Measurements from ENCODE around the gene NEUROG3. TPM values are rescaled to one million over a fixed set of nuclear protein-coding genes. Genes with fewer than 3 reads are reported as not detected.

NEUROG3 gene
- total RNA-seq, 1 donor from 2014 or later: 0.91 TPM

DNA sequence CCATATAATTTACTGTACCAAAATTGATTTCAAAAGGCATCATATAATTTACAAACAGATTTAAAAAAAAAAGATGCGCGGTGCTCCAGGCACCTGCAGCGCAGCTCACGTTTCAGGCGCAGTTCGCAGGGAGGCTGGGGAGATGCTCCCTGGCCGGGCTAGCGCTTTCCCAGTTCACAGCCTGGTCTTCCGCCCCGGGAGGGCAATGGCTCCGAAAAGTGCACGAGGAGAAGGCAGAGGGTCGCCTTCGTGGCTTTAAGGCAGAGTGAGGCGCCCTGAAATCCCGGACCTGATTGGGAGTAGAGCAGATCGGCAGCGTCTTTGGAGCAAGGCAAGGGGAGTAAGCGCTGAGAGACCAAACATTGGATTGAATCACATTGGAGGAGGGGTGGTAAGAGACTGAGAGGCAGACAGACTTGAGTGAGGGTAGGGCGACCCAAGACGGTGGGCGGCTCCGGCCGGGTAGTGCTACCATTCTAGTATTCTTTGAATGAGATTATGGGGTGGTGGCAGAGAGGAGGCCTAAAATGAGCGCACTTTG, 1.5 kb downstream of the NEUROG3 start:
- TF ChIP-seq, protein P1, sequence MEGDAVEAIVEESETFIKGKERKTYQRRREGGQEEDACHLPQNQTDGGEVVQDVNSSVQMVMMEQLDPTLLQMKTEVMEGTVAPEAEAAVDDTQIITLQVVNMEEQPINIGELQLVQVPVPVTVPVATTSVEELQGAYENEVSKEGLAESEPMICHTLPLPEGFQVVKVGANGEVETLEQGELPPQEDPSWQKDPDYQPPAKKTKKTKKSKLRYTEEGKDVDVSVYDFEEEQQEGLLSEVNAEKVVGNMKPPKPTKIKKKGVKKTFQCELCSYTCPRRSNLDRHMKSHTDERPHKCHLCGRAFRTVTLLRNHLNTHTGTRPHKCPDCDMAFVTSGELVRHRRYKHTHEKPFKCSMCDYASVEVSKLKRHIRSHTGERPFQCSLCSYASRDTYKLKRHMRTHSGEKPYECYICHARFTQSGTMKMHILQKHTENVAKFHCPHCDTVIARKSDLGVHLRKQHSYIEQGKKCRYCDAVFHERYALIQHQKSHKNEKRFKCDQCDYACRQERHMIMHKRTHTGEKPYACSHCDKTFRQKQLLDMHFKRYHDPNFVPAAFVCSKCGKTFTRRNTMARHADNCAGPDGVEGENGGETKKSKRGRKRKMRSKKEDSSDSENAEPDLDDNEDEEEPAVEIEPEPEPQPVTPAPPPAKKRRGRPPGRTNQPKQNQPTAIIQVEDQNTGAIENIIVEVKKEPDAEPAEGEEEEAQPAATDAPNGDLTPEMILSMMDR (conservative IDR thresholded peaks at IDR 0.05): no peak
- no peak for DNase-seq (ENCODE audit: low read depth, low spot score)
- peaks cover 37% of the 10 kb centered on the region for H3K4me1 Mint-ChIP-seq
- H3K9me3 Mint-ChIP-seq: no peaks in the 10 kb centered on the region
- H3K27ac Mint-ChIP-seq (ENCODE audit: unreplicated experiment): no peak overlapping the region
- H3K4me3 Mint-ChIP-seq: peak overlapping the region; percentile 18
- H3K27me3 Mint-ChIP-seq (ENCODE audit: low read depth): peaks cover 98% of the 10 kb centered on the region
- no peaks in the 10 kb centered on the region for H3K36me3 Mint-ChIP-seq (ENCODE audit: low read depth)

DNA sequence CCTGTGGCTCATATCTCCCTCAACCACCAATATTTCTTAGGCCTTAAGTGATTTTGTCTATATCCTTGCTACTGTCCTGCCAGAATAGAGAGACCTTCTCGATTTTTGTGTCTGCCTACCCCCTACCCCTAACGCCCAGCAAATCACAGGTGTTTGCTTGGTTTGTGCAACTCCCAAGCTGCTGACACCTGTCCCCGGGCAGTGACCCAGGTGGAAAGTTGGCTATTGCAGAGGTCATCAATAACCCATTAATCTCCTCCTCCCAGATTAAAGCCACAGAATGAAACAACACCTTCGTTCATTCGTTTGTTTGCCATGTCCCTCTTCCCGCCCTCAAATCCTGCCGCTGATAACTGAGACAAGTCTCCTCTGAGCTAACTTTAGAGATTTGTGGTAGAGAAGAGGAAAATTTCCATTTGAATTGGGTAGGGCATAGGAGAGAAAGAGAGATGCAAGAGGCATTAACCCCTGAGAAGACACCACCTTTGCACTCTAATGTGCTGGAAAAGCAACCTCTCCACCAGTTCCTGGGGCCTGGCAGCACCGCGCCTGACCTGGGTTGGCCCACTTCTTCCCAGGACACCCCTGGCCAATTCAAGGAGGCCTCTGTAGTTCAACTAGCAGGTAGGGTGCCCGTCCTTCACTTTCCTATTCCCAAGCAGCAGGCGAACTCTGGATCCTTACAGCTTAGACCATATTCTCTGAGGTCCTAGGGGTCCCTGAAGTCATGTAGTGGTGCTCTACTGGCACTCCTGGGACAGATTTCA, 3.0 kb downstream of the NEUROG3 start:
- no peak for DNase-seq (ENCODE audit: low read depth, low spot score)
- Mint-ChIP-seq H3K4me3 (peak overlapping the region; percentile 56), H3K9me3 (no peaks in the 10 kb centered on the region), H3K27me3 (ENCODE audit: low read depth) (peaks cover 98% of the 10 kb centered on the region), H3K27ac (ENCODE audit: unreplicated experiment) (no peak overlapping the region), H3K4me1 (peaks cover 37% of the 10 kb centered on the region), H3K36me3 (ENCODE audit: low read depth) (no peaks in the 10 kb centered on the region)
- TF ChIP-seq, protein P1 (conservative IDR thresholded peaks at IDR 0.05): no peak

GRCh38 chr10:69569396-69569934, 3.8 kb downstream of the NEUROG3 start:
- TF ChIP-seq, protein P1 (conservative IDR thresholded peaks at IDR 0.05): no peak
- peaks cover 98% of the 10 kb centered on the region for H3K27me3 Mint-ChIP-seq (ENCODE audit: low read depth)
- no peaks in the 10 kb centered on the region for H3K9me3 Mint-ChIP-seq
- H3K36me3 Mint-ChIP-seq (ENCODE audit: low read depth): no peaks in the 10 kb centered on the region
- H3K4me1 Mint-ChIP-seq: peaks cover 31% of the 10 kb centered on the region
- no peak for DNase-seq (ENCODE audit: low read depth, low spot score)
- H3K27ac Mint-ChIP-seq (ENCODE audit: unreplicated experiment): no peak overlapping the region
- peak overlapping the region; percentile 57 for H3K4me3 Mint-ChIP-seq

DNA sequence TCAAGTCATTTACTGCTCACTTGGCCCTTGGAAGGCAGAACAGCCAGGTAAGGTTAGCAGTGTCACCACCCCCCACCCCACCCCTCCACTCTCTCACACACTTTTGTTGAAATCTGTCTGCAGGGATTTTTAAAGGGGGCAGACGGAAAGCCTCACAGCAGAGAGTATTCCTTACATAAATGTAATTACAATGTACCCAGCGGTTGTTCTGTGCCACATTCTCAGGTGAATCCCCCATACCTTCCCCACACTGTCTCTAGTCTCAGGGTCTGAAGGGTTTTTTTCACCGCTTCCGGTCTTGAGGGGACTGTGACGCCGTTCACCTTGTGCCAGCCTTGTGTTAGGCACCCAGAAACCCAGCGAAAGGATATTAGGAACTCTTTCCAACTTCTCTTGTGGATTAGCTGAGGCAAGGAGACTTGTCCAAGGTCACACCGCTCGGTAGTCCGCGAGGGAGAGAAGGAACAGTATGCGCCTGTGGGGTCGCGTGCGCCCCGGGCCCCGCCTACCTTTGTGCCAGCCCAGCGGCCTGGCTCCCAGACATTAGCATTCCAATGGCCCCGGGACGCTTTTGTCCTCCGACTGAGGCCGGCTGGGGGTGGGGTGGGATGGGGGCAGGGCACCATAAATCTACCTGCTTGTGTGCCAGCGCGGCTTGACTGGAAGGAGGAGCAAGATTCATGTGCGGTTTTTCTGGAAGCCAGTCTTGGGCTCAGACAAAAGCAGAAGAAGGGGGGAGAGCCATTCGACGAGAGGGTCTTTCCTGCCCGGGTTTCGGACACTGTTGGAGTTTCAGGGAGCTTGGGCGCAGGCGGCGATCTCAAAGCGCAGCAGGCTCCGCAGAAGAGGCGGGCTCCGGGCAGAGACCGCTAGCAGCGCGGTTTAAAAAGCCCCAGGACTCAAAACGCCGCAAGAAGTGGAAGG, 4.5 kb downstream of the NEUROG3 start:
- Mint-ChIP-seq H3K4me1 (peaks cover 28% of the 10 kb centered on the region), H3K27me3 (ENCODE audit: low read depth) (peaks cover 98% of the 10 kb centered on the region), H3K36me3 (ENCODE audit: low read depth) (no peaks in the 10 kb centered on the region), H3K27ac (ENCODE audit: unreplicated experiment) (no peak overlapping the region), H3K4me3 (peak overlapping the region; percentile 57), H3K9me3 (no peaks in the 10 kb centered on the region)
- DNase-seq (ENCODE audit: low read depth, low spot score): no peak
- TF ChIP-seq, protein P1 (conservative IDR thresholded peaks at IDR 0.05): no peak

DNA sequence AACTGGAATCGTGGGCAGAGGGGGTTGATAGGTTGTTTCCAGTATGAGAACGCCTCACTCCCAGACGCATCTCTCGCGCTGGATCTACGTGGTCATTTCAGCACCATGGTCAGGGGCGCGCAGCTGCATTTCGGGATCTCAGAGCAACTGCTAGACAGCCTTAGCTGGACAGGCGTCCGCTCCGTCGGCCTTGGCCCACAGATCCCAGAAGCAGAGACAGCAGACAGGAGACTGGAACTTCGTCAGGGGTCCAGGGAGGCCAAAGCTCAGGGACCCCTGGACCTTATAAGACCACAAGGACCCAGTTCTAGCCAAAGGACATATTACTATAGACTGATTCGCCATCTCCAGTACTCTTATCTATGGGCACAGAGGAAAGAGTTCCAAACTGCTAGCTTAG, 5.3 kb downstream of the NEUROG3 start:
- H3K4me3 Mint-ChIP-seq: peak overlapping the region; percentile 75
- H3K27me3 Mint-ChIP-seq (ENCODE audit: low read depth): peaks cover 99% of the 10 kb centered on the region
- H3K4me1 Mint-ChIP-seq: peaks cover 30% of the 10 kb centered on the region
- TF ChIP-seq, protein P1 (conservative IDR thresholded peaks at IDR 0.05): no peak
- no peak overlapping the region for H3K27ac Mint-ChIP-seq (ENCODE audit: unreplicated experiment)
- no peaks in the 10 kb centered on the region for H3K9me3 Mint-ChIP-seq
- DNase-seq (ENCODE audit: low read depth, low spot score): peak; percentile 77
- no peaks in the 10 kb centered on the region for H3K36me3 Mint-ChIP-seq (ENCODE audit: low read depth)
